ENCODE data around the gene AHSG. TPM values are rescaled to one million over a fixed set of nuclear protein-coding genes. Genes with fewer than 3 reads are reported as not detected.

The AHSG gene
- total and polyA plus RNA-seq, 10 of the 15 experiments (the other 5 are each of a cell fraction or from before 2014, with no cell fraction given), result 0.06 to 0.90 (median 0.15) TPM; not detected in 7

GRCh38 chr3:186570096-186570940, 42.5 kb upstream of the AHSG start, which contains the start of gene DNAJB11 (continued):
- TF ChIP-seq USF1 (IDR thresholded peaks at IDR 0.05; ENCODE audit: borderline replicate concordance, extremely low read length, insufficient read depth, low read depth, low read length) (no peak), NFYA (IDR thresholded peaks at IDR 0.05; ENCODE audit: borderline replicate concordance, low read depth, low read length) (peak; percentile 43), IRF4 (IDR thresholded peaks at IDR 0.05; ENCODE audit: low read depth, low read length) (no peak), TBL1XR1 (IDR thresholded peaks at IDR 0.05; ENCODE audit: low read depth, low read length) (no peak; the same call in 1 of the 2 replicates), LARP7 (IDR thresholded peaks at IDR 0.05) (no peak; the same call in 1 of the 2 replicates), NR2C1 (IDR thresholded peaks at IDR 0.05) (no peak), CHD1 (IDR thresholded peaks at IDR 0.05; ENCODE audit: low read depth, low read length) (0 out of 2 replicates have a peak, but pooled peaks have one; percentile 46), HDGF (IDR thresholded peaks at IDR 0.05) (no peak), GATAD2B (conservative IDR thresholded peaks at IDR 0.05; ENCODE audit: low read depth) (peak; percentile 65; the same call in 1 of the 2 replicates), RBBP5 (conservative IDR thresholded peaks at IDR 0.05) (no peak), ZBTB33 (IDR thresholded peaks at IDR 0.05) (no peak), HDAC2 (IDR thresholded peaks at IDR 0.05) (no peak), PKNOX1 (IDR thresholded peaks at IDR 0.05) (peak; percentile 64), ETV6 (conservative IDR thresholded peaks at IDR 0.05 in 1 of 2, IDR thresholded peaks at IDR 0.05 in 1 of 2; ENCODE audit: borderline replicate concordance in 1 of 2, low read depth in 1 of 2) (no peak), NKRF (conservative IDR thresholded peaks at IDR 0.05) (peak; percentile 88), ATF7 (IDR thresholded peaks at IDR 0.05; ENCODE audit: low read depth) (peak; percentile 99), TCF12 (IDR thresholded peaks at IDR 0.05; ENCODE audit: low read depth, low read length) (peak; percentile 50; the same call in 1 of the 2 replicates), ZSCAN29 (IDR thresholded peaks at IDR 0.05) (no peak), ZNF274 (IDR thresholded peaks at IDR 0.05; ENCODE audit: insufficient read depth, insufficient read length) (no peak), MYB (IDR thresholded peaks at IDR 0.05; ENCODE audit: borderline replicate concordance, low read depth, low read length) (no peak), ESRRA (IDR thresholded peaks at IDR 0.05; ENCODE audit: low read length) (no peak), MYC (IDR thresholded peaks at IDR 0.05; ENCODE audit: insufficient read depth, insufficient read length, insufficient replicate concordance, low read length, severe bottlenecking) (no peak), RAD51 (IDR thresholded peaks at IDR 0.05) (peak; percentile 50; the same call in 1 of the 2 replicates), TARDBP (IDR thresholded peaks at IDR 0.05; ENCODE audit: borderline replicate concordance) (0 out of 2 replicates have a peak, but pooled peaks have one; percentile 54), POLR2AphosphoS5 (IDR thresholded peaks at IDR 0.05; ENCODE audit: low read length) (peak; percentile 99), EGR1 (IDR thresholded peaks at IDR 0.05; ENCODE audit: borderline replicate concordance in 1 of 2, low read depth in 2 of 2, low read length in 2 of 2) (no peak)
